ENCODE data around the gene CNTD1. TPM values are rescaled to one million over a fixed set of nuclear protein-coding genes. Genes with fewer than 3 reads are reported as not detected.

The CNTD1 gene
- total and polyA plus RNA-seq, 2 experiments from 2014 or later, result 1.2 to 2.4 TPM

GRCh38 chr17:42852351-42852750 is 53.7 kb downstream of the CNTD1 start:
- Histone ChIP-seq H3K27me3 (peaks cover 6% of the 10 kb centered on the region), H3K27ac (no peak overlapping the region), H2AFZ (no peak overlapping the region), H4K20me1 (ENCODE audit: insufficient read depth, poor library complexity, severe bottlenecking) (no peaks in the 10 kb centered on the region), H3K4me2 (no peak overlapping the region), H3K9me3 (ENCODE audit: low read depth) (no peaks in the 10 kb centered on the region), H3K9me2 (replicated peaks; ENCODE audit: insufficient read depth) (no peaks in the 10 kb centered on the region), H3K4me3 (no peak overlapping the region), H3K79me2 (no peaks in the 10 kb centered on the region), H3K4me1 (ENCODE audit: insufficient read depth) (no peaks in the 10 kb centered on the region), H3K36me3 (replicated peaks; ENCODE audit: insufficient read depth, low read depth) (no peaks in the 10 kb centered on the region)
- no peak for DNase-seq (ENCODE audit: low spot score)
- WGBS (ENCODE audit: low lambda C conversion rate, missing lambda C conversion rate), result 95% methylated on average over 15 of the region's 15 CpGs
- TF ChIP-seq CTCF (IDR thresholded peaks at IDR 0.05; ENCODE audit: poor library complexity) (no peak), EZH2 (IDR thresholded peaks at IDR 0.05; ENCODE audit: borderline replicate concordance) (no peak), EZH2phosphoT487 (IDR thresholded peaks at IDR 0.05; ENCODE audit: low read depth, severe bottlenecking, unreplicated experiment) (no peak)

- Histone ChIP-seq H3K27me3 (peaks cover 6% of the 10 kb centered on the region), H3K79me2 (no peaks in the 10 kb centered on the region), H3K4me3 (no peak overlapping the region), H3K4me1 (ENCODE audit: insufficient read depth) (no peaks in the 10 kb centered on the region), H3K36me3 (replicated peaks; ENCODE audit: insufficient read depth, low read depth) (no peaks in the 10 kb centered on the region), H3K9me2 (replicated peaks; ENCODE audit: insufficient read depth) (no peaks in the 10 kb centered on the region), H3K4me2 (no peak overlapping the region), H4K20me1 (ENCODE audit: insufficient read depth, poor library complexity, severe bottlenecking) (no peaks in the 10 kb centered on the region), H3K27ac (no peak overlapping the region), H3K9me3 (ENCODE audit: low read depth) (no peaks in the 10 kb centered on the region), H2AFZ (no peak overlapping the region)
- 77% methylated on average over 4 of the region's 4 CpGs for WGBS (ENCODE audit: low lambda C conversion rate, missing lambda C conversion rate)
- TF ChIP-seq EZH2 (IDR thresholded peaks at IDR 0.05; ENCODE audit: borderline replicate concordance), result no peak
- TF ChIP-seq CTCF (IDR thresholded peaks at IDR 0.05; ENCODE audit: poor library complexity), result no peak
- TF ChIP-seq EZH2phosphoT487 (IDR thresholded peaks at IDR 0.05; ENCODE audit: low read depth, severe bottlenecking, unreplicated experiment), result no peak
- no peak for DNase-seq (ENCODE audit: low spot score)
Observed at GRCh38 chr17:42853004-42853403, 54.3 kb downstream of the CNTD1 start.

GRCh38 chr17:42853597-42853967 is 54.9 kb downstream of the CNTD1 start:
- Histone ChIP-seq H3K79me2 (no peaks in the 10 kb centered on the region), H3K4me3 (no peak overlapping the region), H3K4me2 (no peak overlapping the region), H3K9me2 (replicated peaks; ENCODE audit: insufficient read depth) (no peaks in the 10 kb centered on the region), H3K9me3 (ENCODE audit: low read depth) (no peaks in the 10 kb centered on the region), H2AFZ (no peak overlapping the region), H3K36me3 (replicated peaks; ENCODE audit: insufficient read depth, low read depth) (no peaks in the 10 kb centered on the region), H3K4me1 (ENCODE audit: insufficient read depth) (no peaks in the 10 kb centered on the region), H3K27ac (no peak overlapping the region), H3K27me3 (peaks cover 6% of the 10 kb centered on the region), H4K20me1 (ENCODE audit: insufficient read depth, poor library complexity, severe bottlenecking) (no peaks in the 10 kb centered on the region)
- TF ChIP-seq CTCF (IDR thresholded peaks at IDR 0.05; ENCODE audit: poor library complexity) (no peak), EZH2phosphoT487 (IDR thresholded peaks at IDR 0.05; ENCODE audit: low read depth, severe bottlenecking, unreplicated experiment) (no peak), EZH2 (IDR thresholded peaks at IDR 0.05; ENCODE audit: borderline replicate concordance) (no peak)
- 93% methylated on average over 5 of the region's 5 CpGs for WGBS (ENCODE audit: low lambda C conversion rate, missing lambda C conversion rate)
- DNase-seq (ENCODE audit: low spot score), result no peak

Data from hepatocyte (in vitro differentiated cells).